Panc1 (cell line): ENCODE results near the gene SLC25A42. TPM values are rescaled to one million over a fixed set of nuclear protein-coding genes. Genes with fewer than 3 reads are reported as not detected.

Source experiments
- ATAC-seq: fragments of 200-7000 bp; cut with Tn5 transposase; 2 replicates; pipeline ENCODE4 v1.9.1; 2020; ENCODE audit warnings: mild to moderate bottlenecking, moderate library complexity
- BruUV-seq: library from RNA; stranded (reverse); fragments of 400-500 nt; replicated peaks from 2 replicates; lab custom pipeline; 2021; lab: Mats Ljungman, UMichigan
- CTCF ChIA-PET: fragments of 300-600 bp; sonication (Branson Sonifier 250); formaldehyde crosslinking; loops from one replicate; lab custom pipeline; 2022; ENCODE audit warnings: antibody characterized with exemption; lab: Charles Lee
- POLR2A ChIA-PET: fragments of 300-600 bp; sonication (Branson Sonifier 250); formaldehyde crosslinking; loops from one replicate; lab custom pipeline; 2022; ENCODE audit warnings: antibody characterized with exemption; lab: Charles Lee
- DNase-seq: peaks from one replicate; pipeline ENCODE4 v3.0.0-alpha.2; 2010; ENCODE audit warnings: low read depth, low spot score
- H3K27ac ChIP-seq: 2 replicates; pipeline ENCODE4 v1.5.1; 2011; ENCODE audit warnings: mild to moderate bottlenecking, low read length, inconsistent platforms
- H3K27me3 ChIP-seq: fragments of 200-500 bp; sonication (Bioruptor generic); 2 replicates; pipeline ENCODE4 v1.6.0; 2014; ENCODE audit warnings: low read length, inconsistent platforms; ENCODE audit not compliant: control insufficient read depth, insufficient read depth
- H3K36me3 ChIP-seq: fragments of 200-500 bp; sonication (Bioruptor generic); 2 replicates; pipeline ENCODE4 v1.5.1; 2014; ENCODE audit warnings: inconsistent platforms, mild to moderate bottlenecking, low read length, moderate library complexity; ENCODE audit not compliant: control insufficient read depth, insufficient read depth
- H3K4me1 ChIP-seq: 2 replicates; pipeline ENCODE4 v1.5.1; 2011; ENCODE audit warnings: inconsistent platforms, mild to moderate bottlenecking, low read length, moderate library complexity; ENCODE audit not compliant: control insufficient read depth, insufficient read depth
- H3K4me3 ChIP-seq, 2 experiments: 2 replicates each; pipeline ENCODE4 v1.5.1; 2011 to 2012; ENCODE audit warnings: low read depth in 2 of 2, low read length in 2 of 2, mild to moderate bottlenecking in 2 of 2, inconsistent platforms in 1 of 2, moderate library complexity in 1 of 2
- H3K9me3 ChIP-seq: fragments of 200-500 bp; sonication (Bioruptor generic); 2 replicates; pipeline ENCODE4 v1.5.1; 2014; ENCODE audit warnings: low read depth, mild to moderate bottlenecking, inconsistent platforms, low read length, moderate library complexity; ENCODE audit not compliant: control insufficient read depth, insufficient read depth
- CTCF ChIP-seq: fragments of 450-650 bp; IDR thresholded peaks from 2 replicates; pipeline ENCODE4 v1.5.1; 2017; ENCODE audit warnings: mild to moderate bottlenecking
- POLR2AphosphoS5 ChIP-seq: IDR thresholded peaks from 2 replicates; pipeline ENCODE4 v1.6.1; 2012; ENCODE audit warnings: mild to moderate bottlenecking, low read depth, low read length, moderate library complexity
- REST ChIP-seq, 2 experiments: IDR thresholded peaks; 2 replicates each; pipeline ENCODE4 v1.6.1; 2011 to 2012; ENCODE audit warnings: low read depth in 2 of 2, control low read depth in 1 of 2, low read length in 1 of 2, mild to moderate bottlenecking in 1 of 2, moderate library complexity in 1 of 2; ENCODE audit not compliant: insufficient read depth in 1 of 2
- SIN3A ChIP-seq: IDR thresholded peaks from 2 replicates; pipeline ENCODE4 v1.6.1; 2012; ENCODE audit warnings: low read depth, mild to moderate bottlenecking, low read length, moderate library complexity, borderline replicate concordance; ENCODE audit not compliant: insufficient read depth
- TCF7L2 ChIP-seq: IDR thresholded peaks from 2 replicates; pipeline ENCODE4 v1.6.1; 2011; ENCODE audit warnings: mild to moderate bottlenecking, low read depth, low read length, inconsistent platforms
- in situ Hi-C: cut with HindIII; loops from 2 replicates; pipeline ENCODE4 v1.10.0; 2016; ENCODE audit warnings: low sequenced_read_pairs, low pct_unique_long_range_greater_than_20kb
- intact Hi-C: fragments of 100-400 bp; cut with micrococcal nuclease; formaldehyde crosslinking; loops from one replicate; pipeline ENCODE4 v1.10.0; 2022; ENCODE audit not compliant: unreplicated experiment
- total RNA-seq: library from RNA; stranded (reverse); gene quantifications from one replicate; pipeline ENCODE4 v1.2.1, GENCODE V29; 2021; ENCODE audit not compliant: unreplicated experiment

The SLC25A42 gene
- total RNA-seq, 1 experiment from 2014 or later, result 2.6 TPM

GRCh38 chr19:19137556-19138108 is 73.8 kb downstream of the SLC25A42 start:
- no peak for TF ChIP-seq TCF7L2
- TF ChIP-seq POLR2AphosphoS5, result no peak
- no peak for TF ChIP-seq REST (IDR thresholded peaks at IDR 0.05; ENCODE audit: insufficient read depth in 1 of 2, low read depth in 2 of 2, low read length in 1 of 2)
- no peak for TF ChIP-seq CTCF
- TF ChIP-seq SIN3A, result no peak
- Histone ChIP-seq H3K4me1 (no peaks in the 10 kb centered on the region; the same call in 1 of the 2 replicates), H3K9me3 (no peaks in the 10 kb centered on the region), H3K27me3 (no peaks in the 10 kb centered on the region), H3K36me3 (peaks cover 5% of the 10 kb centered on the region; the same call in 1 of the 2 replicates), H3K27ac (peak overlapping the region; percentile 88), H3K4me3 (peak overlapping the region; percentile 83 to 86)
- no TSS peak for BruUV-seq
- intact Hi-C loops, result loop anchor here (10.0 kb wide), 1 partner anchor 73 kb away; the partner anchor contains the start of gene SLC25A42
- POLR2A ChIA-PET, result no interaction called here
- in situ Hi-C loops, result no loop called here
- ATAC-seq (no peak), DNase-seq (no peak)
- CTCF ChIA-PET, result no interaction called here

- in situ Hi-C loops (no loop called here), intact Hi-C loops (loop anchor here (10.0 kb wide), 1 partner anchor 74 kb away; the partner anchor contains the start of gene SLC25A42)
- Histone ChIP-seq H3K9me3 (no peaks in the 10 kb centered on the region), H3K27ac (peak within 1 kb of the TSS; percentile 88), H3K36me3 (peaks cover 5% of the 10 kb centered on the region; the same call in 1 of the 2 replicates), H3K27me3 (no peaks in the 10 kb centered on the region), H3K4me1 (no peaks in the 10 kb centered on the region; the same call in 1 of the 2 replicates), H3K4me3 (peak within 1 kb of the TSS; percentile 83 to 86)
- no TSS peak for BruUV-seq
- ATAC-seq (peak; percentile 100), DNase-seq (peak; percentile 92)
- TF ChIP-seq SIN3A, result no peak
- TF ChIP-seq TCF7L2, result peak; percentile 96
- TF ChIP-seq POLR2AphosphoS5, result peak; percentile 48; the same call in 1 of the 2 replicates
- no peak for TF ChIP-seq CTCF
- POLR2A ChIA-PET, result no interaction called here
- CTCF ChIA-PET, result no interaction called here
Measured at GRCh38 chr19:19138109-19138981, 74.6 kb downstream of the SLC25A42 start, which contains the start of gene TMEM161A. Gene TMEM161A, minus strand, starts transcription at chr19:19138478. Its CDS starts 50 bp downstream, at chr19:19138428.
